GM21381 (cell line): ENCODE data around the gene PCSK6.
"Not testable (repeated sequence)": the region's sequence is repeated elsewhere in the genome, so short reads cannot be mapped to it uniquely, and the experiment has no call there.

Source experiments
- ATAC-seq: cut with Tn5 transposase; IDR thresholded peaks from one replicate; pipeline ENCODE4 v1.9.1; 2021; ENCODE audit warnings: mild to moderate bottlenecking, moderate library complexity; ENCODE audit not compliant: unreplicated experiment

The PCSK6 gene

GRCh38 chr15:101463696-101464095, 25.8 kb downstream of the PCSK6 start:
- not testable (repeated sequence) for ATAC-seq

GRCh38 chr15:101463270-101463669, 26.2 kb downstream of the PCSK6 start:
- no peak for ATAC-seq

GRCh38 chr15:101461097-101461496, 28.4 kb downstream of the PCSK6 start:
- ATAC-seq: no peak

GRCh38 chr15:101459579-101460300, 29.8 kb downstream of the PCSK6 start:
- ATAC-seq: no peak

GRCh38 chr15:101458908-101459578, 30.5 kb downstream of the PCSK6 start:
- ATAC-seq: no peak

GRCh38 chr15:101458158-101458900, 31.2 kb downstream of the PCSK6 start:
- no peak for ATAC-seq

GRCh38 chr15:101457696-101458095, 31.8 kb downstream of the PCSK6 start:
- ATAC-seq: no peak

- no peak for ATAC-seq
Measured at GRCh38 chr15:101456057-101456739, 33.3 kb downstream of the PCSK6 start.

GRCh38 chr15:101455291-101456025, 34.0 kb downstream of the PCSK6 start:
- ATAC-seq: no peak

- ATAC-seq: not testable (repeated sequence)
Measured at GRCh38 chr15:101454781-101455180, 34.7 kb downstream of the PCSK6 start.

- ATAC-seq: no peak
Measured at GRCh38 chr15:101454365-101454764, 35.1 kb downstream of the PCSK6 start.

GRCh38 chr15:101453123-101454120, 36.1 kb downstream of the PCSK6 start:
- no peak for ATAC-seq

- ATAC-seq: no peak
Measured at GRCh38 chr15:101452572-101452971, 36.9 kb downstream of the PCSK6 start.

GRCh38 chr15:101451846-101452245, 37.7 kb downstream of the PCSK6 start:
- no peak for ATAC-seq

- ATAC-seq: no peak
Measured at GRCh38 chr15:101451266-101451799, 38.2 kb downstream of the PCSK6 start.

- no peak for ATAC-seq
Measured at GRCh38 chr15:101450403-101451265, 38.9 kb downstream of the PCSK6 start.

GRCh38 chr15:101449471-101450402, 39.8 kb downstream of the PCSK6 start:
- no peak for ATAC-seq
